GM21717 (cell line): ENCODE data around the gene GAB2.
A peak's percentile ranks its signal among the peaks of the same experiment; 100 is the strongest.
"Not testable (repeated sequence)": the region's sequence is repeated elsewhere in the genome, so short reads cannot be mapped to it uniquely, and the experiment has no call there.

ENCODE experiments used
- ATAC-seq: cut with Tn5 transposase; IDR thresholded peaks from one replicate; pipeline ENCODE4 v1.9.1; 2021; ENCODE audit warnings: mild to moderate bottlenecking, moderate library complexity; ENCODE audit not compliant: unreplicated experiment

Gene GAB2

DNA sequence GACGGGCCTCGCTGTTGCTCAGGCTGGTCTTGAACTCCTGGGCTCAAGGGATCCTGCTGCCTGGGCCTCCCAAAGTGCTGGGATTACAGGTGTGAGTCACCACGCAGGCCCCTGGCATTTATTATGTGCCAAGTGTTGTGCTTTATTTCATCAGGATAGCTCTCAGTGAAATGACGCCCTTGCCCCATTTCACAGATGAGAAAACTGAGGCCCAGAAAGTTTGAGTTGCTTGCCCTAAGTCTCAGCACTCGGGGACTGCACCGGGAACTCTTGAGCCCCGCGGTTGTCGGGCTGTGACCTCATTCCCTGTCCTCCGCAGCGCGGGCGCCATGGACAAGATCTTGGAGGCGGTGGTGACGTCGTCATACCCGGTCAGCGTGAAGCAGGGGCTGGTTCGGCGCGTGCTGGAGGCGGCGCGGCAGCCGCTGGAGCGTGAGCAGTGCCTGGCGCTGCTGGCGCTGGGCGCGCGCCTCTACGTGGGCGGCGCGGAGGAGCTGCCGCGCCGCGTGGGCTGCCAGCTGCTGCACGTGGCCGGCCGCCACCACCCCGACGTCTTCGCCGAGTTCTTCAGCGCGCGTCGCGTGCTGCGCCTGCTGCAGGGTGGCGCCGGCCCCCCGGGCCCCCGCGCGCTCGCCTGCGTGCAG lies 221.6 kb downstream of the GAB2 start:
- no peak for ATAC-seq

DNA sequence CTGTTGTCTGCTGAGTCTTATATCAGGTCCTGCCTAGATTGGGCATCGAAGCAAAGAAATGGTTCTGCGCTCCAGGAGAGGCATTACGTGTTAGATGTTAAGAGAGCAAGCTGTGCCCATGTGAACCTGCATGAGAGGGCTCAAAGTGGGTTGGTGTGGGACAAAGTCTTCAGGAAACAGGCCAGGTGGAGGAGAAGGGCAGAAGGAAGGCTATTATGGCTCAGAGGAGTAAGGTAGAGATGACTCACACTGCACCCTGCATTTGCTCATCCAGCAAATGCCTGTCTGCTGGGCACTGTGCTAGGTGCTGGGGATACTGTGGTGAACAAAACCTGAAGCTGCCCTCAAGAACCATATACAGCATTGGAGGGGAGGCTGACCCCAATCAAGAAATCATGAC lies 223.1 kb downstream of the GAB2 start:
- ATAC-seq: no peak

DNA sequence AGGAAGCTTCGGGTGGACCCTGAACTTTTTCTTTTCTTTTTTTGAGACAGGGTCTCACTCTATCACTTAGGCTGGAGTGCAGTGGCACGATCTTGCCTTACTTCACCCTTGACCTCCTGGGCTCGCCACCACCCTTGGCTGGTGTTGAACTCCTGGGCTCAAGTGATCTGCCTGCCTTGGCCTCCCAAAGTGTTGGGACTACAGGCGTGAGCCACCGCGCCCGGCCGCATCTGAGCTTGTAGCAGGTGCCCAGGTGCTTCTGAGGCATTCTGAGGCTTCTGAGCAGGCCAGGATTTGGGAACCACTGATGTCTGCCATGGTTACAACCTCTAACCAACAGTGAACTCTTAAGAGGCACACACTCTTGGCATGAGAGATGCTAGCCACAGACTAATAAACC lies 223.8 kb downstream of the GAB2 start:
- ATAC-seq: no peak

DNA sequence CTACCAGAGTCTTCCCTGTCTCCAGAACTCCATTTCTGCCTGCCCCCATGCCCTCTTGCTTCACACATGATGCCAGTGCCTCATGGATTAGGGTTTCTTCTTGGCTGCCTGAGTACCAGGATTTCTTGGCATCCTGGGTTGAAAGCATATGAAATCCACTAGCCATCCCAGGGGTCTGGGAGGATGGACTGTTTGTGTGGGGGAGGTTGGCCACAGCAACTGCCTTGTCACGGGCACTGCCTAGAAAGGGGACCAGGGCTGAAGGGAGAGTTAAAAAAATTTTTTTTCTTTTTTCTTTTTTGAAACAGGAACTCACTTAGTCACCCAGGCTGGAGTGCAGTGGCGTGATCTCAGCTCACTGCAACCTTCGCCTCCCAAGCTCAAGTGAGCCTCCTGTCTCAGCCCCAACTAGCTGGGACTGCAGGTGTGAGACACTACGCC lies 224.7 kb downstream of the GAB2 start:
- no peak for ATAC-seq

DNA sequence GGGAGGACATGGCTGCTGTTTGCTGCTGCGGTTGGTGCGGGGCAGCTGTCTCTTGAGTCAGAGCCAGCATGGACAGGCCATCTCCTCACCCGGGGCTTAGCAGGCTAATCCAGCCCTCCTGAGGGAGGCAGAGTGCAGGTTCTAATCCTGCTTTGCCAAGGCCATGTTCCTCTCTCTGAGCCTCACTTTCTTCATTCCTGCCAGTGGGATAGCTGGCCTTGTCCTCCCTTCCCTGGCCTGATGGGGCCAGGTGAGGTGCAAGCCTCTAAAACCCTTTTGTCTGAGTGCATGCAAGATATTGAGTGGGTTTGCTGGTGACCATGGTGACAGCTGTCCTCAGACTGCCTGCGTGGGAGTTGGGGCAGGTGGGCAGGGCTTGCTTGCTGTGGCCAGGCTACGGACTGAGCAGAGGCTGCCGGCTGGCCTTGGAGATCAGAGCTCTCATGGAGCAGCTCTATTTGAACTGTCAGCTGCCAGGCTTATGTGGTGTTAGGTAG lies 225.3 kb downstream of the GAB2 start:
- no peak for ATAC-seq

DNA sequence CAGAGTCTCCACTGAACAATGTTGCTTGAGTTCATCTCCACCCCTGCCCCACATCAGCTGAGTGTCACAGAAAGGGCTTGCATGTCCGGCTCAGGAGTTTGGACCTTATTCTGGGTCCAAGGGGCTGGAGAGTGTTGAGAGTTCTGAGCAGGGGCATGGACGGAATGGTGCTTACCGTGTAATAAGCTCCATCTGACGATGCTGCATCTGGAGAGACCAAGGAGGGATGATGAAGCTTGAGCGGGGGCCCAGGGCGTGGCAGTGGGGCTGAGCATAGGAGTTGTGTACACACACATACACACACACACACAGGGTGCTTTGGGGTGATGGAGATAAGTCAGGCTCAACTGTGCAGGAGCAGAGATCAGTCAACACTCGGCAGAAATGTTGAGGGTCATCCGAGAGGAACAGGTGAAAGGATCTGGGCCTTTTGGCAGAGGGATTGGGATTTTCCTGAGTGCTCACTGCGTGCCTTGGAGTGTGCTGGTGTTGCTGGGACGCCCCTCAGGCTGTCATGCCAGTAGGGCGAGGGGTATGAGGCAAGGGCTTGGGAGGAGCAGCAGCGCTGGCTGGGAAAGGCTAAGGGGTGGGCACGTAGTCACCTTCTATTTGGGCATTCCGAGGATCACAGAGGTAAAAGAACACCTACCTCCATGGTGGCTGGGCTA lies 226.6 kb downstream of the GAB2 start:
- ATAC-seq: no peak

DNA sequence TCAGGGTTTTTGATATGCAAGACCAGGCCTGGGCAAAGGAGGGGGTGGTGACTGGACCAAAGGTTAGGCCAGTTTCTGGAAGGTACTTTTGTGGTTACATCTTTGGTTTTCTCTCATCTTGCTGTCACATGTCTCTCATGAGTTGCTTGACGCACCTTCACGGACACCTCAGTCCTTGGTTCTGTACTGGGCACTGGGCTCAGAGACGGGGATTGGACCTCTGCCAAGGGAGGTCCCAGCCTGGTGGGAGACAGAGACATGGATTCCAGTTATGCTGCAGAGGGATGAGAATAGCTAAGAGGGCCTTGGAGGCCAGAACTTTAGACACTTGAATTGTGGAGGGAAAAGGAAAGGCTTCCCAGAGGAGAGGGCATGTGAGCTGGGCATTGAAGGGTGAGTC lies 227.2 kb downstream of the GAB2 start:
- no peak for ATAC-seq

DNA sequence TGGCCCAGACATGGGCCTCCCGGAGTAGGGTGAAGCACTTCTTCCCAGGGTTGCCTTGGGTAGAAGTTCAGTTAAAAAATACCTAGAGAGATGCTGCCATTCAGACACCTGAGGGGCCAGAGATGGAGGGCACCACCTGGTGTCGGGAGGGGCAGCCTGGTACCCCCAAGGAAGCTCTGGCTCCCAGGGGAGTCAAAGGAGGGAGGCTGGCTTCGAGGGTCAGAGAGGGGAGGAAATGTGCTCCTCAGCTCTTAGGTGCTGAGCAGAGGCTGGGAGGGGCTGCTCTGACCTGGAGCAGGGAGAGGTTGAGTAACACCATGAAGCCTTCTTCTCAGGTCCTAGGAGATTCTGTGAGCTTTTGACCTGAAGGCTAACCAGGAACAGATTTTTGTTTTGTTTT lies 227.8 kb downstream of the GAB2 start:
- ATAC-seq: no peak

DNA sequence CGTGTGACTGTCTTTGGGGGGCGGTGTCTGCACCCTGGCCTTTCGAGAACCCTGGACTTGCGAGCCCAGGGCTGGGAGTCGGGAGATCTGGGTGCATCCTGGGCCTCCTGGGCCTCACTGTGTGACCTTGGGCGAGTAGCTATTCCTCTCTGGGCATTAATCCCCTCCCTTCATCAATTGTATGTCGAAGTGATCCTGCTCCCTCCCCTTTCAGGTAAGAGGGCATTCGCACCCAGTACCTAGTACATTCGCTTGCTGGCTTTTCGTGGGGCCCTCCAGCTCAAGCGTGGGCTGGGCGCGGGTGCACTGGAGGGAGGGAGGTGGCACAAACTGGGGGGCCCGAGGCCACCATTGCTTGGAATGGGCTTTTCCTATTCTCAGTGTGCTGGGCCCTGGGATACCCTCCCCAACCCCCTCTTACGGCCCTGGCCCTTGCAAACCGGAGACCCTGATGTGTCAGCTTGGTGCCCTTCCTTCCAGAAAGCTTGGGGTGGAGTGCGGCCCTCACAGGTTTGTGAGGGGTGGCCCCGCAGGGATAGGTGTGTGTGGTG lies 228.4 kb downstream of the GAB2 start:
- ATAC-seq: no peak

DNA sequence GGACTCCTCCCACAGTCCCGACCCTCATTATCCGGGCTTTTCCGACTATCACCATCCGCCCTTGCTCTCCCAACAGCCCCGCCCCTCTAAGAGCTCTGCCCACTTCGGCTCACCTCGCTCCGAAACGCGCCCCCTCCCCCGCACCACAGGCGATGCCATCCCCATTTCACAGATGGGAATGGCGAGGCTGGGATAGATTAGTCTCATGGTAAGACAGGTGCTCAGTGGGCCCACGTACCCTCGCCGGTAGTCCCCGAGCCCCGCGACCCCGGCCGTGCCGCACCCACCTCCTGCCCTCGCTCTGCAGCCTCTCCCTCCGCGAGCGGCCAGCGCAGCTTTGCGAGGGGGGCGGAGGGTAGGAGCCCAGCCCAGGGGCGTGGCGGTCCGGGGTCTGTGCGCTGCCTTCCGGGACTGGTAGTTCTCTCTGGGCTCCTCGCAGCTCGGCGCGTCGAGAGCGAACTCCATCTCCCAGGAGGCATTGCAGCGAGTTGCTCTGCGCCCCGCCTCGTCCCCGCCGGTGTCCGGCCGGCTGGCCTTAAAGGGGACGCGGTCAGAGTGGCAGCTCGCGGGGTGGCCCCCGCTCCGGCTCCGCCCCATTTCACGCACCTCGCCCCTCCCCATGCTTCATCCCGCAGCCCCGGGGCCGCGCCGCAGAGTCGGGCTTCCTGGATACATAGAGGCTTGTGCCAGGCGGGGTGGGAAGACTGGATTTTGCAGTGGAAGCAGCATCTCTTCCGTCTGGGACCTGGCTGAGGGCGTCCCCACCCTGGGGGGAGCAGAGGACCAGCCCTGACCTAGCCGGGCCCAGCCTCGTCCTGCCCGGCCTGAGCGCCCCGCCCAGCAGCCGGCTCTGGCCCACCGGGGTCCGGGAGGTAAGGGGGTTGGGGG lies 229.1 kb downstream of the GAB2 start, which contains the start of the genes KCTD21 and USP35:
KCTD21 (minus strand) TSS at position 341 of the 888 bp plus-strand sequence. CDS start 14,072 bp downstream, outside the sequence.
USP35 (plus strand) TSS at position 634 of the 888 bp plus-strand sequence. CDS start 7,327 bp downstream, outside the sequence.
- peak; percentile 94 for ATAC-seq

DNA sequence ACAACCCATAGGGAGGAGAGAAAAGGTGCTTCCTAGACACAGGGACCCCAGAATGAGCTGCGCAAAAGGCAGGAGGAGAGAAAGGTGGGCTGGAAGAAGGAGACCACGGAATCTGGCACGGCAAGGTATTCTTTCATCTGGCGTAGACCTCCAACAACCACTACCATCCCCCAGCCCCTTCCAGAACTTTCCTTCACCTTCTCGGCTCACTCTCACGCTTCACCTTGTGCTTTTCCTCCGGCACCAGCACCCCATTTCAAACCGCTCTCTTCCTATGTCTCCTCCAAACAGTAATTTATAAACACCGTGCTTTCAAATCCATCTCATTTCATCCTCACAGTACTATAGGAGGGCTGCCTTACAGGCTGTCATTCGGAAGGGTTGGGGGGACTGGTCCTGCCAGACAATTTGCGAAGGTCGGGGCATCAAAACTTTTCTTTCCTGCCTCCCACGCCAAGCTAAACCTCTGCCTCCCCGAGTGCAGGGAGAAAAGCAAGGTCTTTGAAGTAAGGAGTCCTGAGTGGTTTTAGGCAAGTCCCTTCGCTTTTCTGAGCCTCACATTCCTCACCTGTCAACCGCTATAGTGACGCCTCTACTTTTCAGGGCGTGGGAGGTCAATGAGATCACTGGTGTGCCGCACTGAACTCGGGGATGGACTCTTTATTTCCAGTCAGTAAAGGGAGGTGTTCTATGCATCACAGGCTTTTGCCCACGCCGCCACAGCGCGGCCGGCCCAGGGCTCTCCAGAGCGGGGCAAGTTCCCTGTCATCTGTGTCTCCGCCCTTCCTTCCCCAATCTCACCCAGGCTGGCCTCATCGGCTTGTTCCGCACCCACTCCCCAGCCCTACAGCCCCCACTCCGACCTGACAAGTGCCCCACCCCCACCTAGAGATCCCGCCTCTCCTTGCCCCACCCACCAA lies 230.0 kb downstream of the GAB2 start:
- ATAC-seq: peak; percentile 31

DNA sequence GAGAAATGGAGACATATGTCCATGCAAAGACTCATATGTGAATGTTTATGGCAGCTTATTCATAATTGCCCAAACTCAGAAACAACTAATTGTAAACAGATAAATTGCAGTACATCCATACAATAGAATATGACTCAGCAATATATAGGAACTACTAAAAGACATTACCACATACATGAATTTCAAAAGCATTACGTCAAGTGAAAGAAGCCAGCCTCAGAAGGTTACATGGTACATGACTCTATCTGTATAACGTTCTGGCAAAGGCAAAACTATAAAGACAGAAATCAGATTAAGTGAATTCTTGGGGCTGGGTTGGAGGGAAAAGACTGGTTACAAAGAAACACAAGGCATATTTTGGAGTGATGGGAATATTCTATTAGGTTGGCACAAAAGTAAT lies 236.4 kb downstream of the GAB2 start:
- no peak for ATAC-seq

DNA sequence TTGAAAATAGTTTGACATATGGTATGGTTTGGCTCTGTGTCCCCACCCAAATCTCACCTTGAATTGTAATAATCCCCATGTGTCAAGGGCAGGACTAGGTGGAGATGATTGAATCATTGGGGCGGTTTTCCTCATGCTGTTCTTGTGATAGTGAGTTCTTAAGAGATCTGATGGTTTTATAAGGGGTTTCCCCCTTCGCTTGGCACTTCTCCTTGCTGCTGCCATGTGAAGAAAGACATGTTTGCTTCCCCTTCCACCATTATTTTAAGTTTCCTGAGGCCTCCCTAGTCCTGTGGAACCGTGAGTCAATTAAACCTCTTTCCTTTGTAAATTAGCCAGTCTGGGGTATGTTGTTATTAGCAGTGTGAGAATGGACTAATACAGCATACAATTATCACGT lies 236.9 kb downstream of the GAB2 start:
- no peak for ATAC-seq

DNA sequence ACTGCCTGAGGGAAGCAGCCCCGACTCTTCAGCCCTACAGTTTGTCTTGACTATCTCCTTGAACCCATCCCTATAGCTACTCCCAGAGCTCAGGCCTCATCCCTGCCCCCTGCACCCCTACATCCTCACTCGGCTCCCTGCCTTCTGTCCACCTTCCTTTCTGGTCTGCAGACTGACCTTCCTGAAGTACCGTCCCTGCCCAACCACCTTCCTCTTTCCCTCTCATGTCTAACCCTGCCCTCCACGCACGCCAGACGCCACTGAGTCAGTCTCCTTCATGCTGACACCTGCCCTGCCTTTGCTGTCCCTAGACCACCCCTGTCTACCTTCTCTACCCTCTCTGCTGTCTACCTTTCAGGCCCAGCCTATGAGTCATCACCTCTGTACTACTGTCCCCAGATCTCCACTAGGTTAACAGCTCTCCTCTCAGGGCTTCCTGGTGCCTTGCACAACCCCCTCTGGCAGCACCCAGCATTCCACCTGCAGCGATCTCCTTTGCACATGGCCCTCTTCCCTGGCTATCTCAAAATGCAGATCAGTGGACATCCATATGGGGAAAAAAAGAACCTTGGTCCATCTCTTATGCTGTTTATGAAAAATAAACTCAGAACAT lies 238.1 kb downstream of the GAB2 start:
- no peak for ATAC-seq

DNA sequence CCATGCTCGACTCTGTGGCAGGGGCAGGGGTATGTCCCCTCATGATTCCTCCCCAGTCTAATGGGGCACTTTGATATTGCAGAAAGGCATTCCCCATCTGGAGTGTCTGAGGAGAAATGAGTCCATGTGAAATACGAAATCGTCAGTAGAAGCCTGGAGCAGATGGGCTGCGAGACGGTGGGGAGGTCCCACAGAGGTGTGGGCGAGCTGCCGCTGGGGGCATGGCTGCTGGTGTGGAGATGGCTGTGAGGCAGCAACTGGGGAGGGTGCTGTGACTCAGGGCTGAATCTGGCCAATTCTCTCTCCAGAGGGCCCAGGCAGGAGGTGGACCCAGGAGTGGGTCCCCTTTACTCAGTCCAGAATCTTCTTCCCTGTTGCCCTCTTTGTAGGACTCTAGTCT lies 240.4 kb downstream of the GAB2 start:
- no peak for ATAC-seq

DNA sequence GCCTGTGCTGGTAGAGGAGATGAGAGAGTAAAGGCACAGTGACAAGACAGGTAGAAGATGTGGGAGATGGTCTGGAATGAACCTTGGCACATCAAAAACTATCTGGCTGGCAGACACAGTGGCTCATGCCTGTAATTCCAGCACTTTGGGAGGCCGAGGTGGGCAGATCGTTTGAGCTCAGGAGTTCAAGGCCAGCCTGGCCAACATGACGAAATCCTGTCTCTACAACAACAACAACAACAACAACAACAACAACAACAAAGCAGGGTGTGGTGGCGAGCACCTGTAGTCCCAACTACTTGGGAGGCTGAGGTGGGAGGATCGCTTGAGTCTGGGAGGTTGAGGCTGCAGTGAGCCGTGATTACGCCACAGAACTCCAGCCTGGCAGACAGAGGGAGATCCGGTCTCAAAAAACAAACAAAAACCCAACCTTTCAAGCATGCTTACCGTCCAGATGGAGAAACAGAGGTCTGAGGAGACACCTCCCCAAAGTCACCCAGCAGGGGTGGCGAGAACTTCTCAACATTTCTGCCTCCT lies 240.9 kb downstream of the GAB2 start:
- ATAC-seq: no peak

DNA sequence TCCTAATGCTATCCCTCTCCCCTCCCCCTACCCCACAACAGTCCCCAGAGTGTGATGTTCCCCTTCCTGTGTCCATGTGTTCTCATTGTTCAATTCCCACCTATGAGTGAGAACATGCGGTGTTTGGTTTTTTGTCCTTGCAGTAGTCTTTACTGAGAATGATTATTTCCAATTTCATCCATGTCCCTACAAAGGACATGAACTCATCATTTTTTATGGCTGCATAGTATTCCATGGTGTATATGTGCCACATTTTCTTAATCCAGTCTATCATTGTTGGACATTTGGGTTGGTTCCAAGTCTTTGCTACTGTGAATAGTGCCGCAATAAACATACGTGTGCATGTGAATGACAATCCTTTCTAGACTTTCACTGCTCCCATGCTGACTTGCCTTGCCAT lies 241.8 kb downstream of the GAB2 start:
- not testable (repeated sequence) for ATAC-seq

DNA sequence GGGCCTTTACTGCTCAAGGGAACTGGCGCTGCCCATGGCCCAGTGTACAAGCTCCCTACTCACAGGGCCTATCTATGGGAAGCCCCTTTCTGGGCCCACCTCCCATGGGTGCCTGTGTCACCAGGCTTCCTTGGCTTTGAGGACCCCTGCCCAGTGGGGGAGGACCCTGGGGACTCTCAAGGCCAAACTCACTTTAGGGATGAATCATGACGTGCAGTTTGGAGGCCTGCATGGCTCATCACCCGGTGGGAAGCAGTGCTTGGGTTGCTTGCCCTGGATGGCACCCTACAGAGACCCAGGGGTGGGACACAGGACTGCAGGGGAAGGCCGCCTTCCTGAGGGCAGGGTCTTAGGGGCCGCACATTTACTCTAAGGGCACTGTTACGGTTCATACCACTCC lies 245.7 kb downstream of the GAB2 start:
- no peak for ATAC-seq

DNA sequence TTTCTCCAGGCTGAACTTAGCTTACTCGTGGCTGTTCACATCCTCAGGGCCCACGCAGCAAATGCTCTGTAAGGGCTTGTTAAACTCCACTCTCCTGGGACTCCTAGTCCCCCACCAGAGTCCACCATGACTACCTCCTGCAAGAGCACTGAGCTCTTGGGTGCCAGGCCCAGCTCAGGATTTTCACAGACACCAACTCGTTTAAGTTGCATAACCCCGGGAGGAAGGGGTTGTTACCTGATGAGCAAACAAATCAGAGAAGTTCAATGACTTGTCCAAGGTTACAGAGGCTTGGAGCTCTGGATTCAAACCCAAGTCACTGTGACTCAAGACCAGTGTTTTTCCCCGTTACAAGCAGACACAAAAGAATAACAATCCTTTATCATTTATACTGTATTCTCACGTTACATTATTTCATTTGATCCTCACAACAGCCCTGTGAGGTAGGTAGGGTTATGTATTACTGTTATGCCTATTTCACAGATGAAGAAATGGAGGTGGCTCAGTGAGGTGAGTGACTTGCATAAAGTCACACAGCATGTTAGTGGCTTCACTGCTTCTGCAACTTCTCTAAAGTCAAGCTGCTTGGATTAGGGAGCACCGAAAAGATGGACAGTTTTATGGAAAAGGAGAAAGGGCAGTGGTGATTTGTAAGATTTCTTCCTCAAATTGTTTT lies 246.6 kb downstream of the GAB2 start:
- no peak for ATAC-seq
